ENCODE measurements around the gene DACH1.

Gene DACH1

DNA sequence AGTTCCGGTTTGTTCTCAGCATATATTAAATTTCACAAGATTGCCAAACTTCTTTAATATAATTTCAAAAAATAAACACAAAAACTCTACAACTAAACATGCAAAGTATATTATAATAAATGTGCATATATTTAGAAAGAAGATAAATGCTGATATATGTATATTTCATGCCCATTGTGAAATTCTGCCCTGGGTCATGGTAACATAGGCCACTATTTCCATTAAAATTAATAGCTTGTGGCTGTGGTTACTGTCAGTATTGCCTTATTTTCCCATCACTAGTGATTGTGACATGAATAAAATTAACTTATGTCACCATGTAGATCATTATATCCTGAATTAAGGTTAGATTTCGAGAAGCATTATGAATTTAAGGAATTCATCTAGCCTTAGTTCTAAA is 410.9 kb downstream of the DACH1 start:
- no peak for DNase-seq (ENCODE audit: low read depth)
- TF ChIP-seq, protein P1, sequence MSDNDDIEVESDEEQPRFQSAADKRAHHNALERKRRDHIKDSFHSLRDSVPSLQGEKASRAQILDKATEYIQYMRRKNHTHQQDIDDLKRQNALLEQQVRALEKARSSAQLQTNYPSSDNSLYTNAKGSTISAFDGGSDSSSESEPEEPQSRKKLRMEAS (IDR thresholded peaks at IDR 0.05; ENCODE audit: low read depth, low read length), result no peak
- TF ChIP-seq, protein P2, sequence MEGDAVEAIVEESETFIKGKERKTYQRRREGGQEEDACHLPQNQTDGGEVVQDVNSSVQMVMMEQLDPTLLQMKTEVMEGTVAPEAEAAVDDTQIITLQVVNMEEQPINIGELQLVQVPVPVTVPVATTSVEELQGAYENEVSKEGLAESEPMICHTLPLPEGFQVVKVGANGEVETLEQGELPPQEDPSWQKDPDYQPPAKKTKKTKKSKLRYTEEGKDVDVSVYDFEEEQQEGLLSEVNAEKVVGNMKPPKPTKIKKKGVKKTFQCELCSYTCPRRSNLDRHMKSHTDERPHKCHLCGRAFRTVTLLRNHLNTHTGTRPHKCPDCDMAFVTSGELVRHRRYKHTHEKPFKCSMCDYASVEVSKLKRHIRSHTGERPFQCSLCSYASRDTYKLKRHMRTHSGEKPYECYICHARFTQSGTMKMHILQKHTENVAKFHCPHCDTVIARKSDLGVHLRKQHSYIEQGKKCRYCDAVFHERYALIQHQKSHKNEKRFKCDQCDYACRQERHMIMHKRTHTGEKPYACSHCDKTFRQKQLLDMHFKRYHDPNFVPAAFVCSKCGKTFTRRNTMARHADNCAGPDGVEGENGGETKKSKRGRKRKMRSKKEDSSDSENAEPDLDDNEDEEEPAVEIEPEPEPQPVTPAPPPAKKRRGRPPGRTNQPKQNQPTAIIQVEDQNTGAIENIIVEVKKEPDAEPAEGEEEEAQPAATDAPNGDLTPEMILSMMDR (IDR thresholded peaks at IDR 0.05; ENCODE audit: low read depth, low read length), result no peak
- TF ChIP-seq MYC (IDR thresholded peaks at IDR 0.05; ENCODE audit: low read depth, low read length) (no peak), POLR2A (IDR thresholded peaks at IDR 0.05; ENCODE audit: extremely low read depth, insufficient read length) (no peak)
- H3K4me3 ChIP-seq (ENCODE audit: low read depth, low read length), result no peak overlapping the region

DNA sequence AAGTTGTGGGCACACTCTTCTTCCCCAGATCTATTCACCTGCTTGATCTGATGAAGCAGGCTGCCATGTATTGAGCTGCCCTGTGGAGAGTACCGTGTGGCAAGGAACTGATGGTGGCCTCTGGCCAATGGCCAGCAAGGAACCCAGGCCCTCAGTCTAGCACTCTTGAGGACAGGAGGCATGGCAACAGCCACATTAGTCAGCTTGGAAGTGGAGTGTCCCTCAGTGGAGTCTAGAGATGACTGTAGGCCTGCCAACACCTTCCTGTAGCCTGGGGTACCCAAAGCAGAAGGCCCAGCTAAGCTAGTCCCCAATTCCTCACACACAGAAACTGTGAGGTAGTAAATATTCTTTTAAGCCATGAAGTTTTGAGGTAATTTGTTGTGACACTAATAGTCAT is 412.5 kb downstream of the DACH1 start:
- no peak for DNase-seq (ENCODE audit: low read depth)
- TF ChIP-seq, protein P2 (IDR thresholded peaks at IDR 0.05; ENCODE audit: low read depth, low read length), result no peak
- TF ChIP-seq POLR2A (IDR thresholded peaks at IDR 0.05; ENCODE audit: extremely low read depth, insufficient read length) (no peak), MYC (IDR thresholded peaks at IDR 0.05; ENCODE audit: low read depth, low read length) (no peak)
- TF ChIP-seq, protein P1 (IDR thresholded peaks at IDR 0.05; ENCODE audit: low read depth, low read length), result no peak
- no peak overlapping the region for H3K4me3 ChIP-seq (ENCODE audit: low read depth, low read length)

DNA sequence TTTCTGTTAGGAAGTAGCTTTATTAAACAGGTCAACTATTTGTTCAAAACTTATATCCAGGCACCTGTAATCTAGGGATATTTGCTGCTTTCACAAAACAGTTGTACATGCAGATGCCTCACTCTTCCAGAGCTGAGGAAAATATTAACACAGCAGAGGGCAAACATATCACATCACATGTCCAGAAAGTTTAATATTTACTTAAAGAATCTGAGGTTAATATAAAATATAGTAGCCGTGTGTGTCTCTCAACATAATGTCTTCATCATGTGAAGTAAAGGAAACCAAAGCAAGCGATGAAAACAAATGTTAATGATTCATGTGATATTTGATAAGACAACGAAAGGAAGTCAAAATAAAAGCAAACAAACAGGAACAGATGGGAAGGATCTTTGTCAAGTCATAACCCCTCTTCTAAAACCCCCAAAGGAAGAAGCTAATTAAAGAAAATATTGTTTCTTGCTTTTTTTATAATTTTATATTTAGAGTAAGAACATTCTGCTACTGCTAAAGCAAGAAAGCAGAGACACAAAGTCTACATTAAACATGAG is 418.8 kb downstream of the DACH1 start:
- no peak overlapping the region for H3K4me3 ChIP-seq (ENCODE audit: low read depth, low read length)
- DNase-seq (ENCODE audit: low read depth), result no peak
- TF ChIP-seq, protein P2 (IDR thresholded peaks at IDR 0.05; ENCODE audit: low read depth, low read length), result no peak
- TF ChIP-seq, protein P1 (IDR thresholded peaks at IDR 0.05; ENCODE audit: low read depth, low read length), result no peak
- TF ChIP-seq MYC (IDR thresholded peaks at IDR 0.05; ENCODE audit: low read depth, low read length) (no peak), POLR2A (IDR thresholded peaks at IDR 0.05; ENCODE audit: extremely low read depth, insufficient read length) (no peak)

DNA sequence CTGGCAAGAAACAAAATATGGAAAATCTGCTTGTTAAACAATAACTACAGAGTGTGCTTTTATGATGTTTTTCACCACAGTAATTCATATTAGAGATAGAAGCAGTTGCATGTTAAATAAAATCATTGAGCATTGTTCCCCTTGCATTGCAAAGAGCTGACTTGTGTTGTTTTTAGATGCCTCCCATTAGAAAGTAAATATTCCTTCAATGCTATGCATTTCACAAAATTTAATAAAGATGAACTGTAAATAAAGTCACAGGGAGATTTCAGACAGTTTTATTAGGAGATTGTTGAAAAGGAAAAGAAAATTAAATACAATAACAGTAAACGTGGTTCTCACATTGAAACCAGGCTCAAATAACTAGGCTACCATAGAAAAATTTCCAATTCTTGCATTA is 429.3 kb downstream of the DACH1 start:
- TF ChIP-seq, protein P2 (IDR thresholded peaks at IDR 0.05; ENCODE audit: low read depth, low read length), result no peak
- TF ChIP-seq MYC (IDR thresholded peaks at IDR 0.05; ENCODE audit: low read depth, low read length) (no peak), POLR2A (IDR thresholded peaks at IDR 0.05; ENCODE audit: extremely low read depth, insufficient read length) (no peak)
- TF ChIP-seq, protein P1 (IDR thresholded peaks at IDR 0.05; ENCODE audit: low read depth, low read length), result no peak
- no peak for DNase-seq (ENCODE audit: low read depth)
- H3K4me3 ChIP-seq (ENCODE audit: low read depth, low read length), result no peak overlapping the region

DNA sequence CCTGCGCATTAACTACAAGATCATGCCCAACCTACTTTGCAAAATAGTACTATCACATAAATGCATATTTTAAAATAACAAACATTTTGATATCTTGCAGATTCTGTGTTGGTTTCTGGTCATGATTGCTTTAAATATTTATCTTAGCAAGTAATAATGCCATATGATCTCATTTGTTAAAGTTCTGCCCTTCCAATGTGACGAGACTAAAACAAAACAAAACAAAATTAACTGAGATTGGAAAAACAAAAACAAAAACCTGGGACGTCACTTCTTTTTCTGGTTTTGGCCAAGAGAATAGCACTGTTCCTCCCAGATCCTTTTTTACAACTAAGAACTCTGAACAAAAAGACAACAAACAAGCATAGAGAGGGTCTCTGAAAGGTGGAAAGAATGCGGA is 436.3 kb downstream of the DACH1 start:
- no peak for DNase-seq (ENCODE audit: low read depth)
- no peak overlapping the region for H3K4me3 ChIP-seq (ENCODE audit: low read depth, low read length)
- TF ChIP-seq POLR2A (IDR thresholded peaks at IDR 0.05; ENCODE audit: extremely low read depth, insufficient read length) (no peak), MYC (IDR thresholded peaks at IDR 0.05; ENCODE audit: low read depth, low read length) (no peak)
- TF ChIP-seq, protein P2 (IDR thresholded peaks at IDR 0.05; ENCODE audit: low read depth, low read length), result no peak
- TF ChIP-seq, protein P1 (IDR thresholded peaks at IDR 0.05; ENCODE audit: low read depth, low read length), result no peak

Data from NB4 (cell line).